Mucosa of descending colon (tissue), 3 donors: Measurements from ENCODE around the gene DDX17. TPM values are rescaled to one million over a fixed set of nuclear protein-coding genes. Genes with fewer than 3 reads are reported as not detected.

ENCODE experiments used
- ATAC-seq: fragments of 200-7000 bp; cut with Tn5 transposase; one replicate; pipeline ENCODE4 v1.9.1; 2020; ENCODE audit warnings: mild to moderate bottlenecking, moderate library complexity
- DNase-seq, 3 donors: peaks; one replicate each; pipeline ENCODE4 v3.0.0-alpha.2; 2020
- H3K36me3 ChIP-seq: fragments of 200-600 bp; one replicate; pipeline ENCODE4 v1.8.0; 2021; ENCODE audit warnings: low read depth, mild to moderate bottlenecking
- H3K4me1 ChIP-seq: fragments of 200-600 bp; one replicate; pipeline ENCODE4 v1.8.0; 2021; ENCODE audit warnings: low read depth, mild to moderate bottlenecking
- H3K4me3 ChIP-seq: fragments of 200-600 bp; one replicate; pipeline ENCODE4 v1.8.0; 2021; ENCODE audit warnings: mild to moderate bottlenecking
- H3K9me3 ChIP-seq: fragments of 200-600 bp; one replicate; pipeline ENCODE4 v1.8.0; 2021; ENCODE audit warnings: mild to moderate bottlenecking
- CTCF ChIP-seq: fragments of 200-600 bp; IDR thresholded peaks from one replicate; pipeline ENCODE4 v1.8.0; 2022; ENCODE audit warnings: antibody characterized with exemption, mild to moderate bottlenecking
- intact Hi-C, 2 donors: fragments of 100-400 bp; cut with DNase I in 1 of 2; cut with micrococcal nuclease in 1 of 2; formaldehyde crosslinking; loops; one replicate each; pipeline versions ENCODE4 v1.11.0 to v1.11.1; 2022; cut with DNase I, micrococcal nuclease
- total RNA-seq, 3 donors: library from RNA; stranded (reverse); fragmentation: NEBNext Ultra II Directional in 2 of 3; extraction: Animal tissue kit (Norgen Biotek cat#: 25700) in 2 of 3; gene quantifications; one replicate each; pipeline versions ENCODE4 v1.2.1 to v1.2.4, GENCODE V29; 2021 to 2023
- donor health status: DM: no; HTN: no; CAD: no; lungs with moderate emphysema.
- donor health status: DM: no; HTN: no; CAD: no.
- donor health status: DM: no; HTN: yes; CAD: no.

DDX17 gene
- total RNA-seq, 3 donors from 2014 or later, result 279 to 464 (median 363) TPM

DNA sequence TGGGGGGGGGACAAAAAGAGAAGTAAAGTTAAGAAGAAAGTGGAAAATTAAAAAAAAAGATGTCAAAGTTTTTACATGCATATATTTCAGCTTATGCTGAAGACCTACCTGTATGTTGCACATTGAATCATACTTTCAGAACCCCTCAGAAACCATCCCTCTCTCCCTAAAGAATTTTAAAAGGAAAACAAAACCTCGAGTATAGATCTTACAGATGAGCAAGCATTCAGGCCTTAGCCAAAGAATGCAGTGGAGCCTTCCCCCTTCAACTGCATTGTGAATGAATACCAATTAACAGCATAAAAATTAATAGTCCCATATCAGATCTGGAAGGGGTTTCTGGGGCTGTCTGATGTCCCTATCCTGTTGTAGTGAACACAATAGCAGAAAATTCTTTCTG, 21.9 kb downstream of the DDX17 start:
- intact Hi-C loops, result no loop called here

GRCh38 chr22:38482662-38483308, 23.3 kb downstream of the DDX17 start:
- Histone ChIP-seq H3K36me3 (peaks cover 12% of the 10 kb centered on the region), H3K4me3 (no peak overlapping the region), H3K9me3 (no peaks in the 10 kb centered on the region), H3K4me1 (no peaks in the 10 kb centered on the region)
- intact Hi-C loops, result no loop called here
- no peak for TF ChIP-seq CTCF
- no peak for DNase-seq
- no peak for ATAC-seq

More for the DNA sequence above, 21.9 kb downstream of the DDX17 start:
- DNase-seq (no peak), ATAC-seq (no peak)
- no peak for TF ChIP-seq CTCF
- Histone ChIP-seq H3K36me3 (peaks cover 18% of the 10 kb centered on the region), H3K4me3 (no peak overlapping the region), H3K9me3 (no peaks in the 10 kb centered on the region), H3K4me1 (no peaks in the 10 kb centered on the region)

DNA sequence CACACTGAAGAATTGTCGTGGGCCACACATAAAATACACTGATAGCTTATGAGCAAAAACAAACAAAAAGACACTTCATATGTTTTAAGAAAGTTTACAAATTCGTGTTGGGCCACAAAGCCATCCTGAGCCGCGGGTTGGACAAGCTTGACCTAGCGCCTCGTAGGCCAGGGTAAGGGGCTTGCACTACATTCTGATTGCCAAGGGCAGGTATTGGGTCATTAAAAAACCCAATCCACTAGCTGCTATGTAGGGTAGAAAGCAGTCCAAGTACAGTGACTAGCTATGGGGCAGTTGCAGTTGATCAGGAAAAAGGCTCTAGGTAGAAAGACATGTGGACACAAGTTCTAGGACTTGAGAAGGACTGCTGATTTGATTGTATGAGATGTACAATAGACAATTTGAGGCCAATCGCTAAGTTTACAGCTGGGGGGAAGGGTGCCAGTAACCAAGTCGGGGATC, 24.2 kb downstream of the DDX17 start:
- Histone ChIP-seq H3K36me3 (peaks cover 5% of the 10 kb centered on the region), H3K4me1 (no peaks in the 10 kb centered on the region), H3K4me3 (no peak overlapping the region), H3K9me3 (no peaks in the 10 kb centered on the region)
- DNase-seq (no peak), ATAC-seq (peak; percentile 6)
- intact Hi-C loops, result no loop called here
- TF ChIP-seq CTCF, result no peak

GRCh38 chr22:38481162-38481870, 24.8 kb downstream of the DDX17 start:
- no peaks in the 10 kb centered on the region for H3K9me3 ChIP-seq
- DNase-seq, result no peak
- H3K4me3 ChIP-seq, result no peak overlapping the region
- no peaks in the 10 kb centered on the region for H3K4me1 ChIP-seq
- no peaks in the 10 kb centered on the region for H3K36me3 ChIP-seq
- TF ChIP-seq CTCF, result no peak
- intact Hi-C loops, result no loop called here
- ATAC-seq, result peak; percentile 25

DNA sequence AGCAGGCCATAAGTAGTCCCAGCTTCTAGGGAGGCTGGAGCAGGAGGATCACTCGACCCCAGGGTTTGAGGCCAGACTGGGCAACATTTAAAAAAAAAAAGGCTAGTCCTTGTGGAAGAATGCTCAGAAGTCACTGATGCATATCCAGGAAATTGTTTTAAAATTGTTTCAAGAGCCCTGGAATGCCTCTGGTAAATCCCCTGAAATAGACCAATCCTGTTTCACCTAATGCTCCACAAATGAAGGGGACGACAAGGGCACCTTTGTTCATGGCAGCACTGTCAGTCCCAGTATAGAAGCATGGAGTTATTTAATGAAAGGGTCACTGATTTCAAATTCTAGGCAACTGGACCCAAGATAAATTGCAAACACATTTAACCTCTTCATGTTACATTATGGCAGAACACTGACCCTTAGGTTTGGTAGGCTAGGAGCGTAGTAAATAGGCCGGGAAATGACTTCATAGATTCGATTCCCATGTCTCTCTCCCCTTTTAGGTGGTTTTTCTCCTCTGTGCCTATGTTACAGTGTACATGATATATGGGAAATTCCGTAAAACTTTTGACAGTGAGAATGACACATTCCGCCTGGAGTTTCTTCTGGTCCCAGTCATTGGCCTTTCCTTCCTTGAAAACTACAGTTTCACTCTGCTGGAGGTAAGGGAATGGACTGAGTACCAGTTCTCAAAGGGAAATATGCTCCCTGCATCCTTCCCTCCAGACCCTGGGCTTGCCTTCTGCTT, 26.8 kb downstream of the DDX17 start:
- Histone ChIP-seq H3K9me3 (no peaks in the 10 kb centered on the region), H3K4me3 (no peak overlapping the region), H3K36me3 (no peaks in the 10 kb centered on the region), H3K4me1 (no peaks in the 10 kb centered on the region)
- intact Hi-C loops, result no loop called here
- ATAC-seq (no peak), DNase-seq (no peak)
- no peak for TF ChIP-seq CTCF
